GM19328 (cell line): ENCODE data around the gene SLC35F1.

Experiments used
- ATAC-seq: cut with Tn5 transposase; IDR thresholded peaks from one replicate; pipeline ENCODE4 v1.9.1; 2021; ENCODE audit warnings: mild to moderate bottlenecking, moderate library complexity; ENCODE audit not compliant: unreplicated experiment

The SLC35F1 gene

DNA sequence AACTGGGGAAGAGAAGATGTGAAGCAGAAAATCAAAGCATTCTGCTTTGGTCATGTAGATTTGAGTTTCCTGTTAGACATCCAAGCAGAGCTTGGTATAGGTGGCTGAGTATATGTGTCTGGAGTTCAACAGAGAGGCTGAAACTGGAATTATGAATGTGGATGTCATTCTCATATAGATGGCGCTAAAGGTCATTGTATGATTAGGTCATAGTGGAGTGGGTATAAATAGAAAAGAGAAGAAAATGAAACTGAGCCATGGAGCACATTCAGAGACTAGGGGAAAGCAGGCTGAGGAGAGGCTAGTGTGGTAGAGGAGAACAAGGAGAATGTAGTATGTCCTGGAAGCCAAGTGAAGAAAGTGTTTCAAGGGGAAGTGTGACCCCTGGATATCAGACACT, 345.4 kb downstream of the SLC35F1 start:
- peak; percentile 57 for ATAC-seq

DNA sequence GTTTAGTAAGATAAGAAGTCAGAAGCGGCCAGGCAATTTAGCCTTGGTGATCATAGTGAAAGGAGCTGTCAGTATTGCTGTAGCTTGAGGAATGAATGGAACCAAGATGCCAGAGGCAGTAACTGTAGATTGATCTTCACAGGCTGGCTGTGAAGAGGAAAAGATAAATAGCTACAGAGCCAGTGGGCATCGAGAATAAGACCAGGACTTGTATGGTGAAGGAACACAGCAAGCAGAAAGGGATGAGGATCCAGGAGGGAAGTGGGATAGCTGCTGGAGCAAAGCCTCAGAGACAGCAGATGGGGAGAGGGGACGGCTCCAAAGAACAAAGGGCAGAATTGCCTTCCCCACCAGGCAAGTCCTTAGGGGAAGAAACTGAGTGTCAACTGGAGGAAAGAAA, 346.7 kb downstream of the SLC35F1 start:
- no peak for ATAC-seq

DNA sequence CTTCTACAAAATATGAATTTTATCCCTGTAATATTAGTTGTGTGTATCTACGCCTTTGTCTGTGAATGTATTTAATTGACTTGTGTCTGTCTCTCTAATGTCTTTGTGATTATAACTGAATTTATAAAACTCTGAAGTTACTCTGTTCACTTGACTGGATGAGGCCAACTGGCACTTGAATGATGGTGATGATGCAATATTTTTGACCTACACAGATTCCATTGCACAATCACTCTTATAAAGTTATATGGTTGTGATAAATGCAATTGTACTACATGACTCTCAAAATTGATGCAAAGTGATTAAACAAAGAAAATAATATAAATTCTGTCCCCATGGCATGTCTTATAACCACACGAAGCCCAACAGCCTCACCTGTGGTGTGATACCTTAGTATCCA, 353.8 kb downstream of the SLC35F1 start:
- no peak for ATAC-seq

DNA sequence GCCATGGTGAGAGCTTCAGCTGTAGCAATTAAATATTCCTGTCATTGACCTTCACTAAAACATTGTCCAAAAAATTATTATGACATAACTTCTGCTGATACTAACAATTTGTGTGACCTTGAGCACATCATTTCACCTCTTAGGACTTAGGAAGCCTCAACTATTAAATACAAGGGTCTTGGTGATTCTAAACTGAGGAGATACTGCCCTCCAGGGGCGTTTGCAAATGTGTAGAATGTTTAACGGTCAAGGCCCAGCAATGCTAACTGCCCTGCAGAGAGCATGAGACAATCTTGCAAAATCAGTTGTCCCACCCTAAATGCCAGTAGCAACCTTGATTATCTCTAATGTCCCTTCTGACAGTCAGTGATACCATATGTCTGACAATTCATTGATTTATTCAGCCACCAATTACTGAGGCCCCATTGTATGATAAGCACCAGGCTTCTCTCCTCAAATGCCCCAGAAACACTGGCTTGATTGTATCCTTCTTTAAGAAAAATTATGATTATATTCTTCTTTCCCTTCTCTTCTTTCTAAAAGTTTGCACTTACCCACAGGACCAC, 356.9 kb downstream of the SLC35F1 start:
- ATAC-seq: no peak

DNA sequence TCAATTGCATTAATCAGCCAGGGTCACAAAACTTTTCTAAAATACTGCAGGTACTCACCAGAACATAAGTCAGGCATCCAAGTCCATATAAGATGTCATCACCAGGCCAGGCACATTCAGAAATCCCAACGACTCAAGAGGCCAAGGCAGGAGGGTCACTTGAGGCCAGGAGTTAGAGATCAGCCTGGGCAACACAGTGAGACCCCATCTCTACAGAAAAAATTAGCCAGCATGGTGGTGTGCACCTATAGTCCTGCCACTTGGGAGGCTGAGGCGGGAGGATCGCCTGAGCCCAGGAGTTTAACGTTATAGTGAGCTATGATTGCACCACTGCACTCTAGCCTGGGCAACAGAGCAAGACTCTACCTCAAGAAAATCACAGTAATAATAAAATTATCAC, 362.6 kb downstream of the SLC35F1 start:
- no peak for ATAC-seq

DNA sequence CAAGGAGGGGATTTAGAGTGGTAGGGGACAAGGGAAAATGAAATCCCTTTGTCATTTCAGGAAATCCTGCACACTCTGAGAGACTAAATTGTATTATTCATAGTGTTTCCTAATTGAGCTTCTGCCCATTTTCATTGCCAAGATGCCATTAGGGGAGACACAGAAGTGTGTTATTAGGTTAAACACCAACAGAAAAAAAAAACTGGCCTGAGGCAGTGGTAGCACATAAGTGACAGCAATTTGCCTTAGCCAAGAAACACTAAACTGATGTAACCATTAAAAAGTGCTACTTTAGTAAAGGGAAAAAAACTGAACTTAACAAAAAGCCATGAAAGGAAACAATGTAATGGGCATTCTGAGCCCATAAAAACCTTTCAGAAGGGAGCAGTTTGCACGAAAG, 370.6 kb downstream of the SLC35F1 start:
- ATAC-seq: no peak

DNA sequence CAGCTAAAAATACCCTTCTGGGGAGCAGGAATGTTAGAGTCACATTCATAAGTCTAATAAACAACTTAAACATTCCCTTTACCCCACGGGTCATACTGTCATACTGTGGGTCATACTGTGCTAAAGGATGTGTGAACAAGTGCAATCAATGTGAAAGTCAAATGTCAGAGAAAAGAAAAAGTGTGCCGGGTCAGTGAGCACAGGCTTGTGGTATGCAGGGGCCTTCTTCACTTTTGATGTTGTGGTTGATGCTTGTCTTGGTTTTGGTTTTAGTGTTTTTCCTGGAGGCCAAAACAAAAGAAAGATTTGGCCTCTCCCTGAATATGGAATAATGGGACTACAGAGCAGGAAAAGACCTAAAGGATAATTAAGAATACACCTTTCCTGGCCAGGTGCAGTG, 373.1 kb downstream of the SLC35F1 start:
- ATAC-seq: peak; percentile 98

DNA sequence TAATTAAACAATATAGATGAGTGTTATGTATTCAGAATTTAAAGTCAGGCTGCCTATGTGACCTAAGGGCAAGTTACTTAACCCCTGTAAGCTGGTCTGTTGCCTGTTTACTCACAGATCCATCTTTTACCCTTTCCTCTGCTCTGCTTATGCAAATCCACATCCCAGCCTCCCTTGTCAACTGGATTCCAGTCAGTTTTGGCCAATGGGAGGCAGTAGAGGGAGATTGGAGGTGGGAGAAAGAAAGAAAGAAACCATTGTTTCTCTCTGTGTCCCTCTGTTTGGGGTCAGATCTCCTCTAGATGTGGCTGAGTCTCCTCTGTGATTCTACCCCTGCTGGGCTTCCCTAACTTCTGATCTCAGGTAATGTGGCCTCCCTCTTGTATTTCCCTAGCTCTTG, 374.2 kb downstream of the SLC35F1 start:
- ATAC-seq: no peak

DNA sequence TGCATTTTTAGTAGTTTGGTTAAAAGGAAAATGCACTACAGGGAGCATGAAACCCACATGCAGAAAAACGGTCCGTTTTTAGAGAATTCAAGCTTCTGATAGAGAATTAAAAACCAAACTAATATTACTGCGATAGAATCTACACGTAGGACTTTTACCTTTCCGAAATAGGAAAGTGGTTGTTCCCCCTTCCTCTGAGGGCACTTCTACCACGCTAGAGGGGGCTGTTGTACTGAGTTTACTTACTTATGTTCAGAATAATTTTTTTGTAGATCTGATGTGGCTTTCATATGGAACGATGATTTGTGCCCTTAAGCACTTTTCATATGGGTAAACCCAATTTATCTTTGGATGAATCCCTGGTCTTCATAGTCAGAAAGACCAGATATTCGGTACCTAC, 376.7 kb downstream of the SLC35F1 start:
- no peak for ATAC-seq

DNA sequence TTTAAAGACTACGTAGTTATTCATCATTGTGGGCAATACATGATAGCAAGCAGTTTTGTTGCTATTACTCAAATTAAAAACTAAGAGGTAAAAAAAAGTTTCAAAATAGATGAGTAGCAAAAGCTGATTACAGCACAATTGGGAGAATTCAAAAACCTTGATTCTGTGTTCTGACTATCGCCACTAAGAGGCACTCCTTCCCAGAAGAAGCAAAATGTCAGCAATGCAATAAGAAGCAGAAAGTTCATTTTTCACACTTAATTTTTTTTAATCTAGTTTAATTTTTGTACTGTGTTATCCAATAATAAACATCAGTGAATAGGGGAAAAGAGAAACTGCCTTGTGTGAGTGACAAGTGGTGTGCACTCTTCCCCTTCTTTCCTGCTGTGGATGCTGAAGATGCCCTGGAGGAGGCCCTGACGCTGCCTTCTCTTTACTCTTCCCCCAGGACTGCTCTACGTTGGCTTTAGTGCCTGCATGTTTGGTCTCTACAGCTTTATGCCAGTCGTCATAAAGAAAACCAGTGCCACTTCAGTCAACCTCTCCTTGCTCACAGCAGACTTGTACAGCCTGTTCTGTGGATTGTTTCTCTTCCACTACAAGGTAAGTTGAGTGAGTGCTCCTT, 377.8 kb downstream of the SLC35F1 start:
- no peak for ATAC-seq

DNA sequence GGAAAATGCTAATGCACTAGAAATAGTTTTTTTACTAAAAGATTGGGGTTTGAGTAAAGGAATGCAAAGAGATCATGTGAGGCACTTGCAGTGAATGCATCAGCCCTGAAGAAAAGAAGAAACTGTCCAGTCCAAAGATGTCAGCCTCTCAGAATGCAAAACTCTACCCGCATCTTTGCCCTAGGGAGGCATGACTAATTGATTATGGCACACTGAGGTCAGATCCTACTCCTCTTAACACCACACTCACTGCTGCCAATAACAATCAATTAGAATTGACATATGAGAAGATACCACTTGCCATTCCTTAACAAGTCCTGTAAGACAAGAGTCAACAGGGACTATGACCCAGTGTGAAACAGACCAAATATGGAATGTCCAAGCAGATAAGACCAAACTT, 378.7 kb downstream of the SLC35F1 start:
- ATAC-seq: no peak

DNA sequence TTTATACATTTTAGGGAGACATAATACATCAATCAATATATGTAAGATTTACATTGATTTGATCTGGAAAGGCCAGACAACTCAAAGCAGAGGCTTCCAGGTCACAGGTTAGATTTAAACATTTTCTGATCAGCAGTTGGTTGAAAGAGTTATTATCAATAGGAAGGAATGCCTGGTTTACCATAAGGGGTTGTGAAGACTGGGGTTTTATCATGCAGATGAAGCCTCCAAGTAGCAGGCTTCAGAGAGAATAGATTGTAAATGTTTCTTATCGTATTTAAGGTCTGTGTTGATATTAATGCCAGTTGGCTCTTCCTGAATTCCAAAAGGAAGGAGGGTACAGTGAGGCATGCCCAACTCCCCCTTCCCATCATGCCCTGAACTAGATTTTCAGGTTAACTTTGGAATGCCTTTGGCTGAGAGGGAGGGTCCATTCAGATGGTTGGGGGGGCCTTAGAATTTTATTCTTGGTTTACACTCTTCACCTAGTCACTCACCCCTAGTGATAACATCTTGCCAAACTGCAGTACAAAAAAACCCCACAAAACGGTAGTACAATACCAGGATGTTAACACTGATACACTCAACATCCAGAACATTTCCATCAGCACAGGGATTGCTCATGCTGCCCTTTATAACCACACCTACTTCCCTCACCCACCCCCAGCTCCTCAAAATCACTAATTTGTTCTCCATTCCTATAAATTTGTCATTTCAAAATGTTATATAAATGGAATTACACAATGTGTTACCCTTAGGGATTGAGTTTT, 381.5 kb downstream of the SLC35F1 start:
- no peak for ATAC-seq

DNA sequence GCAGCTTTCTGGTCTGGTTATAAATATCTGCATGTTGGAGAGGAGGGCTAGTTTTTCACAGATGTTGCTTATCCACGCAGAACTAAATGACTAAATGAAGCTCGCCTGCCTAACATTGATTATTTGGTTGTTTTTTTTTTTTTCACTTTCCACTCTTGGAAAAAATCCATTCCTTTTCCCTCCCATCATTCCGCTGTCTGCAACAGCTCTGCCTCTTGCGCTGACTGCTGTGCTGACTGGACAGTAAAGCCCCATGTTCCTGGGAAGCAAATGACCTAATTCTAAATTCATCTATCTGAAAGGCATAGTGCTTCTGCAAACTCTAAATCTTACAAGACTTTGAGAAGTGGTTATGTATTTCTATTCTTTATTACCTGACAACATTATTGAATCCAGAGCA, 385.5 kb downstream of the SLC35F1 start:
- no peak for ATAC-seq

DNA sequence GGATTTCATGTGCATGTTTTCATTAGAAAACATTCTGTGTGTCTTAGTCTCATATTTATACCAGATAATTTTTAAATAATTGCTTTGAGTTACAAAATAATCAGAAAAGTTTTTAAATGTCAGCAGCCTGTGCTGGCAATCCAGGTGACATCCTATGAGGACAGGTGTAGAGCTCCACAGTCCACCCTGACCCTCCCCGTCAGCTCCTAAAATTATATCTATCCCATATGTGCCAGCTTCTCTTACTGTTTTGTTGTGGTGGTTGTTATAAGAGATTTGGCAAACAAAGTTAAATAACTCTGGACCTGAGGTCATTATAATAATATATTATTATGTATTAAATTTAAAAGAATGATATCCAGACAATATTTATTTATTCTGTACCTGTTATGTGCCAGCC, 387.8 kb downstream of the SLC35F1 start:
- no peak for ATAC-seq

DNA sequence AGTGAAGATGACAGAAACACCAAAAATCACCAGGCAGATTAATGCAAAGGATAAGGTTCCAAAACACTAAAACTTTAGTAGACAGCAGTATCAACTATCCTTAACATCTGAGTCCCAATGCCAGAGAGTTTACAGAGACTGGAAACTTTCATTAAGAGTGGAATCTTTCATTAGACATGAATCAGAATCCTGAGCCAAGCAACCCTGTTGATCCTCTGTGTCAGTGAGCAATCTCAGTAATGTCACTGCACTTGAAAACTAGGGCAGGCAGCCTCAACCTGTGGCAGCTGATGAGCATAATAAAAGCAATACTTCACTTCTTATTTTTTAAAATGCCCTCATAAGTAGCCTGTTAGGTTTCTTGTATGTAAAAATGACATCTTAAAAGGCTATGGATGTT, 388.3 kb downstream of the SLC35F1 start:
- no peak for ATAC-seq

DNA sequence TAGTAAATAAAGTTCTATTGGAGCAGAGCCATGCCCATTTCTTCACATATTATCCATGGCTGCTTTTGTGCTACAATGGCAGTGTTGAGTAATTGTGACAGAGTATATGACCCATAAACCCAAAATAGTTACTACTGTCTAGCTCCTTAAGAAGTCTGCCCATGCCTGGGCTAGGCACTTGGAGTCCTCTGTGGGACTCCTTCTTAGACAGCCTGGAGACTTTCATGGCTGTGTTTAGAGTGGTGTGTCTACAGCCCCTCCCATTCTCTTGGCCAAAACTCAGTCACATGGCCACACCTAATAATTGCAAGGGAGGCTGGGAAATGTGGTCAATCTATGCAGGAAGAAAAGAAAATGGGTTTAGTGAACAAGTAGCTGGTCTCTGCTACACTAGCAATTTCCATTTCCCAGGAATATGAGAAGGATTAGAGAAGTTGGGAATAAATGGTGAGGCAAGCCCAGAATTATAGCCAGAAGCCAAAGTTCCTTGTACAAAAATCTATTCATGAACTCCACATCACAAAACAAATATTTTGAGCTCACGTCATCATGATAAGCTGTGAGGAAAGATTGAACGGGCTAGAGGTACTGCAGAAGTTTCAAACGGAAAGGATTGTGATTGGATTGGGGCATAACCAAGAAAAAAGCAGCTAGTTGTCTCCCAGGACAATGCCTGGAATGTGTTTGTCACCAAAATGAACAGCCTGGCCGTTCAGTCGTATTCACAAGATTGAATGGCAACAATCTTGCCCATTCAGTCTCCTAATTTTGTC, 389.3 kb downstream of the SLC35F1 start:
- no peak for ATAC-seq

DNA sequence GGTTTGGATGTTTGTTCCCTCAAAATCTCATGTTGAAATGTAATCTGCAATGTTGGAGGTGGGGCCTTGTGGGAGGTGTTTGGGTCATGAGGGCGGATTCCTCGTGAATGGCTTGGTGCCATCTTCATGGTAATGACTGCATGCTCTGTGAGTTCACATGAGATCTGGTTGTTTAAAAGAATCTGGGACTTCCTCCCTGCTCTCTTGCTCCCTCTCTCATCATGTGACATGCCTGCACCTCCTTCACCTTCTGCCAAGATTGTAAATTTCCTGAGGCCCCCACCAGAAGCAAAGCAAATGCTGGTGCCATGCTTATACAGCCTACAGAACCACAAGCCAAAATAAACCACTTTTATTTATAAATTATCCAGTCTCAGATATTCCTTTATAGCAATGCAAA, 390.8 kb downstream of the SLC35F1 start:
- no peak for ATAC-seq

DNA sequence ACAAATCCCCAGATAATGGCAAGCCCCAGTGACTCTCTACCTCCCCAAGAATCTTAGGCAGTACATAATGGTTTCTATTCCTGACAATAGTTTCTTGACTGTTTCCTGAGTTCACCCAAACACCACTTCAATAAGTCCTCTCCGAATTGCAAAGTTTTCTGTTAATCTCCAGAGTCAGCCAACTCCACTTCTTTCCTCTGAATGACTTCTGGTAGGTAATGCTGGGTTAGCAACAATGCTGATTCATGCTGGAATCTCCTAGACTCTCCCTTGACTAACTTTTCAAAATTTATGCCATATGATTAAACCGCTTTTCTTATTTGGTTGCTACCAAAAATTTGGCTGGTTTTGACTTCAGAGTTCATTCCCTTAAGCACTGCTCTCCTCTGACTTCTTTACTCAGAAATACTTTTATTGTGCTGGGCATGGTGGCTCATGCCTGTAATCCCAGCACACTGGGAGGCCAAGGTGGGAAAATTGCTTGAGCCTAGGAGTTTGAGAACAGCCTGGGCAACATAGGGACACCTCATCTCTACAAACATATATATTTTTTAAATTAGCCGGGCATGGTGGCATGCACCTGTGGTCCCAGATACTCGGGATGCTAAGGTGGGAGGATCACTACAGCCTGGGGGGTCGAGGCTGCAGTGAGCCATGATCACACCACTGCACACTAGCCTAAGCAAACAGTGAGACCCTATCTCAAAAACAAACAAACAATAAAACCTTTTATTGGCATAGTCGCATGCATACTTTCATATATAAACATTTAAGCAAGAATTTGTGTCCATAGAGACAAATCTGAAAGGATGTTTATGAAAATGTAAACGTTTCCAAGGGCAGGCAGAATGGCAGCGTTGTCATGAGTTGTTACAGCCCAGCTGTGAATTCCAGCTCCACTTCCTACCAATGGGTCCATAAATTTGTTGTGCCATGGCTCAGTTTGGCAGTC, 391.7 kb downstream of the SLC35F1 start:
- ATAC-seq: no peak

DNA sequence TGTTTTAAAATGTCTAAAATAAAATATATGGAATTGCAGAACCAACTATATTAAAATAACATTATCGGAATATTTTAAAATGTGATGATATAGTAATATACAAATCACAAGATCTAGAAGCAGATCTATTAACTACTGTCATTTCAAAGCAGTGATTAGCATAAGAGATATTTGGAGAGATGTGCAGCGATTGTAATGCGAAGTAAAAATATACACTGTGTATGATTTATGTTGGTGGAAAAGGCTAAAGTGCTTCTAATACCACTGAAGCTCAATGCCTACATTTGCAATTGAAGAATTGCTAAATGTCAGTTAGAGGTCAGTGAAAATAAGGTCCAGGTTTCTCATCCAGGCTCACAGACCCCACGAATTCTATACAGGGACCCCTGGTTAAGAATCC, 392.4 kb downstream of the SLC35F1 start:
- no peak for ATAC-seq

DNA sequence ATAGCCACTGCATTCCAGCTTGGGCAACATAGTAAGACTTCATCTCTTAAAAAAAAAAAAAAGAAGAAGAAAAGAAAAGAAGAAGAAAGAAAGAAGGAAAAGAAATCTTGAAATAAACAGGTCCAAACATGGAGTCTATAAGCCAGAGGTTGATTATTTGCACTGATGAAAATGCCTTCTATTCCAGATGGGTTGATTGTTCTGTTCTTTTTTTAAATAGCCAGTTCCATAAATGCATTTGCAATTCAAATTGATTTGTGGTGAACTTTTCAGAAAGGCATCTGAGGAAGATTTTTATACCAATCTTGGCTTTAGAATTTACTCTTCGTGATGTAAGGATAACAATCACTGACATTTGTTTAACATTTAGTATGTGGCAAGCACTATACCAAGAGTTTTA, 397.3 kb downstream of the SLC35F1 start:
- ATAC-seq: no peak

DNA sequence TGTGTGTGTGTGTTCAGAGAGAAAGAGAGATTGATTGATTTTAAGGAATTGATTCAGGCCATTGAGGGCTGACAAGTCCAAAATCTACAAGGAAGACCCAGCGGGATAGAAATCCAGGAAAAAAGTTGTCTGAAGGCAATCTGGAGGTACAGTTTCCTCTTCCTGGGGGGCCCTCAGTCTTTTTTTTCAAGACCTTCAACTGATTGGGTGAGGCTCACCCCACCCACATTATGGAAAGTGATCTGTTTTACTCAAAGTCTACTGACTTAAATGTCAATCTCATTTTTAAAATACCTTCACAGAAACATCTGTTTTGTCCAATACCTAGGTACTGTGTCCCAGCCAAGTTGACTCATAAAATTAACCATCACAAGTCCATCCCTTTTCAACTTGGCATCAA, 398.0 kb downstream of the SLC35F1 start:
- ATAC-seq: no peak
